GM12892 (cell line): ENCODE data around the gene GRAMD4.

Experiments
- POLR2A ChIP-seq: IDR thresholded peaks from 2 replicates; pipeline ENCODE4 v1.6.1; 2011; ENCODE audit warnings: low read depth, low read length, control low read depth
- POLR2AphosphoS5 ChIP-seq: IDR thresholded peaks from 2 replicates; pipeline ENCODE4 v1.6.1; 2011; ENCODE audit warnings: low read depth, low read length, control low read depth
- TAF1 ChIP-seq: IDR thresholded peaks from 2 replicates; pipeline ENCODE4 v1.6.1; 2011; ENCODE audit warnings: low read depth, mild to moderate bottlenecking, control low read depth, low read length, borderline replicate concordance

DNA sequence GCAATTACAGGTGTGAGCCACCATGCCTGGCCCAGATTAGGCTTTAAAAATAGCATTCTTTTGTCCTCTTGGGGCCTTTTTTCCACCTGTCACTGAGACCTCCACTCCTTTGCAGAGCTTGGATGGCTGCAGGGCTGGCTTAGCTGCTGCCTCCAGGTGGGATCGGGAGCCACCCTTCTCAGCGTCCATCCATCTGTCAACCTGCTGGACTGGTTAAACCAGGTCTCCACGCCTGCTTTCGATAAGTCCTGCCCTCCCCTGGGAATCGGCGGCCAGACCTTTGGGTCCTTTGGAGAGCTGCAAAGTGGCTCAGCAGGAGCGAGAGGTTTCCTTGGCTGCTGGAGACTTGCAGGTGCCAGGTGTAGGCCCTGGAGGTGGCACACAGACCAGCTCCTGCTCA is 23.4 kb upstream of the GRAMD4 start:
- TF ChIP-seq POLR2A (no peak), POLR2AphosphoS5 (no peak), TAF1 (no peak)
